ENCODE results near the gene PVRIG. TPM values are rescaled to one million over a fixed set of nuclear protein-coding genes. Genes with fewer than 3 reads are reported as not detected.
"Not testable (repeated sequence)": the region's sequence is repeated elsewhere in the genome, so short reads cannot be mapped to it uniquely, and the experiment has no call there.

Gene PVRIG
- total RNA-seq (2021) (not detected in 2 replicates), Bru-seq, nascent RNA (not detected), BruChase-seq, experiment 1, labeled RNA remaining after a 2-hour chase (percentile 18 among the genes with signal in this experiment), BruChase-seq, experiment 2, labeled RNA remaining after a 6-hour chase (percentile 23 among the genes with signal in this experiment)
- long read RNA-seq, result 0 reads

GRCh38 chr7:100219801-100220585 is at the start of gene PVRIG:
PVRIG (plus strand) TSS chr7:100219949; CDS start chr7:100219971, 22 bp downstream.
- H3K36me3 ChIP-seq (ENCODE audit: insufficient read depth, low read length, poor library complexity, severe bottlenecking); H3K4me3 ChIP-seq (ENCODE audit: low read depth, low read length, poor library complexity, severe bottlenecking); H3K27ac ChIP-seq (ENCODE audit: low read depth, low read length, poor library complexity, severe bottlenecking); H3K27me3 ChIP-seq (replicated peaks; ENCODE audit: insufficient read depth, low read depth, low read length, poor library complexity); POLR2A ChIA-PET (ENCODE audit: low non-redundant PET); BruUV-seq (replicated peaks); DNase-seq (ENCODE audit: low spot score); H3K4me1 ChIP-seq (ENCODE audit: insufficient read depth, low read length, poor library complexity, severe bottlenecking); H3K9me3 ChIP-seq (ENCODE audit: low read depth, low read length, poor library complexity, severe bottlenecking); CTCF ChIA-PET: not testable (repeated sequence)
- intact Hi-C loops (cut with micrococcal nuclease; ENCODE audit: unreplicated experiment), result loop anchor here (5.0 kb wide), 1 partner anchor 228 kb away; no protein-coding TSS in a partner anchor

GRCh38 chr7:100170101-100170897 is 49.5 kb upstream of the PVRIG start:
- Histone ChIP-seq H3K27ac (ENCODE audit: low read depth, low read length, poor library complexity, severe bottlenecking) (no peak overlapping the region), H3K4me1 (ENCODE audit: insufficient read depth, low read length, poor library complexity, severe bottlenecking) (peaks cover 23% of the 10 kb centered on the region), H3K9me3 (ENCODE audit: low read depth, low read length, poor library complexity, severe bottlenecking) (no peaks in the 10 kb centered on the region), H3K36me3 (ENCODE audit: insufficient read depth, low read length, poor library complexity, severe bottlenecking) (no peaks in the 10 kb centered on the region), H3K4me3 (ENCODE audit: low read depth, low read length, poor library complexity, severe bottlenecking) (no peak overlapping the region), H3K27me3 (replicated peaks; ENCODE audit: insufficient read depth, low read depth, low read length, poor library complexity) (no peaks in the 10 kb centered on the region)
- BruUV-seq (replicated peaks), result no TSS peak
- CTCF ChIA-PET, result no interaction called here
- intact Hi-C loops (cut with micrococcal nuclease; ENCODE audit: unreplicated experiment), result no loop called here
- TF ChIP-seq CTCF (conservative IDR thresholded peaks at IDR 0.05; ENCODE audit: low read depth, low read length) (no peak), EZH2 (IDR thresholded peaks at IDR 0.05; ENCODE audit: borderline replicate concordance, low read depth, low read length, poor library complexity, severe bottlenecking) (no peak)
- POLR2A ChIA-PET (ENCODE audit: low non-redundant PET), result no interaction called here
- DNase-seq (ENCODE audit: low spot score), result no peak

GRCh38 chr7:100171087-100171681 is 48.6 kb upstream of the PVRIG start:
- Histone ChIP-seq H3K27me3 (replicated peaks; ENCODE audit: insufficient read depth, low read depth, low read length, poor library complexity) (no peaks in the 10 kb centered on the region), H3K9me3 (ENCODE audit: low read depth, low read length, poor library complexity, severe bottlenecking) (no peaks in the 10 kb centered on the region), H3K36me3 (ENCODE audit: insufficient read depth, low read length, poor library complexity, severe bottlenecking) (no peaks in the 10 kb centered on the region), H3K4me1 (ENCODE audit: insufficient read depth, low read length, poor library complexity, severe bottlenecking) (peaks cover 26% of the 10 kb centered on the region), H3K4me3 (ENCODE audit: low read depth, low read length, poor library complexity, severe bottlenecking) (peak overlapping the region; percentile 41), H3K27ac (ENCODE audit: low read depth, low read length, poor library complexity, severe bottlenecking) (no peak overlapping the region)
- no peak for DNase-seq (ENCODE audit: low spot score)
- ChIA-PET CTCF (no interaction called here), POLR2A (ENCODE audit: low non-redundant PET) (no interaction called here)
- intact Hi-C loops (cut with micrococcal nuclease; ENCODE audit: unreplicated experiment), result no loop called here
- no peak for TF ChIP-seq EZH2 (IDR thresholded peaks at IDR 0.05; ENCODE audit: borderline replicate concordance, low read depth, low read length, poor library complexity, severe bottlenecking)
- TF ChIP-seq CTCF (conservative IDR thresholded peaks at IDR 0.05; ENCODE audit: low read depth, low read length), result no peak
- no TSS peak for BruUV-seq (replicated peaks)
